ENCODE measurements around the gene TMEM263. TPM values are rescaled to one million over a fixed set of nuclear protein-coding genes. Genes with fewer than 3 reads are reported as not detected.
"Not testable (repeated sequence)": the region's sequence is repeated elsewhere in the genome, so short reads cannot be mapped to it uniquely, and the experiment has no call there.

TMEM263 gene
- polyA plus RNA-seq, 2 donors, result 2.8 to 4.4 TPM

DNA sequence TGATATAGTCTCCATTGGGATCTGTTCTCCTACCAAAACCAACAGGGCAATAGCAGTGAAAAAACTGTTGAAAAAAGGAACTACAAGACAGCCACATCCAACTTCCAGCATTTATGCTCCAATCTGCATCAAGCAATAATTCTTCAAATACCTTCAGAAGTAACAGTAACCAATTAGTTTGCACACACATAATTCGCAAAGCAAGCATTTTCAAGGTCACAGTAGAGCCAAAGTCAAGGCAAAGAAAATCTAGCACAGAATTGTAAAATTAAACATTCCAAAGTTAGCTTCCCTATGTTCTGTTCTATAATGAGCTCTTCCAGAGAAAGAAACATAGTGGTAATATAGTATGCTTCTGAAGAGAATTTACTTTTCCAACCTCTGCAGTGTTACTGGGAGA, 42.2 kb downstream of the TMEM263 start:
- Histone ChIP-seq H3K4me3 (ENCODE audit: low read depth in 1 of 2, low read length in 2 of 2) (no peak overlapping the region), H3K9me3 (ENCODE audit: control insufficient read depth in 2 of 2, insufficient read depth in 1 of 2, low read depth in 1 of 2, low read length in 1 of 2) (no peaks in the 10 kb centered on the region), H3K36me3 (ENCODE audit: control insufficient read depth in 2 of 2, insufficient read depth in 2 of 2, low read length in 1 of 2) (no peaks in the 10 kb centered on the region), H3K4me1 (ENCODE audit: control insufficient read depth in 2 of 2, insufficient read depth in 2 of 2, low read length in 1 of 2) (no peaks in the 10 kb centered on the region), H3K27ac (ENCODE audit: low read depth in 2 of 2, low read length in 1 of 2) (no peak overlapping the region), H3K27me3 (ENCODE audit: control insufficient read depth in 1 of 2, insufficient read depth in 2 of 2, low read length in 2 of 2) (no peaks in the 10 kb centered on the region)
- WGBS, 2 donors, result 87 to 97% methylated on average over 1 of the region's 1 CpG

DNA sequence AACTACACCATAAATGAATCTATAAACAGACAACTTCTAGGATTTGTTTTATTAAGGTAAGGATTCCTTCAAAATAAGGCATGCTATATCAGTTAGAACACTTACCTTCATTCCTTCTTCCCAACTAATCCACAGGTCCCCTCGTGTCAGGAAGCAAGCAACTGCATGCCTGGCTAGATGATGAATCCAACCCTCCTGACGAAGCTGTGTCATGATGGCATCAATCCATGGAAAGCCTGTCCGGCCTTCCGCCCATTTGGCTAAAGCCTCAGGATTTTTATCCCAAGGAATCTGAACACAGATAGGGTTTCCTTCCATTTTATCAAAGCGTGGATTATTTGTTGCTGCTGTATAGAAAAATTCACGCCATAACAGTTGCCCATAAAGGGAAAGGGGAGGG, 43.7 kb downstream of the TMEM263 start:
- H3K4me3 ChIP-seq (ENCODE audit: low read depth in 1 of 2, low read length in 2 of 2), result no peak overlapping the region
- H3K4me1 ChIP-seq (ENCODE audit: control insufficient read depth in 2 of 2, insufficient read depth in 2 of 2, low read length in 1 of 2), result no peaks in the 10 kb centered on the region
- no peaks in the 10 kb centered on the region for H3K9me3 ChIP-seq (ENCODE audit: control insufficient read depth in 2 of 2, insufficient read depth in 1 of 2, low read depth in 1 of 2, low read length in 1 of 2)
- H3K27me3 ChIP-seq (ENCODE audit: control insufficient read depth in 1 of 2, insufficient read depth in 2 of 2, low read length in 2 of 2), result no peaks in the 10 kb centered on the region
- 62 to 74% methylated on average over 6 of the region's 6 CpGs for WGBS, 2 donors
- H3K36me3 ChIP-seq (ENCODE audit: control insufficient read depth in 2 of 2, insufficient read depth in 2 of 2, low read length in 1 of 2), result no peaks in the 10 kb centered on the region
- no peak overlapping the region for H3K27ac ChIP-seq (ENCODE audit: low read depth in 2 of 2, low read length in 1 of 2)

DNA sequence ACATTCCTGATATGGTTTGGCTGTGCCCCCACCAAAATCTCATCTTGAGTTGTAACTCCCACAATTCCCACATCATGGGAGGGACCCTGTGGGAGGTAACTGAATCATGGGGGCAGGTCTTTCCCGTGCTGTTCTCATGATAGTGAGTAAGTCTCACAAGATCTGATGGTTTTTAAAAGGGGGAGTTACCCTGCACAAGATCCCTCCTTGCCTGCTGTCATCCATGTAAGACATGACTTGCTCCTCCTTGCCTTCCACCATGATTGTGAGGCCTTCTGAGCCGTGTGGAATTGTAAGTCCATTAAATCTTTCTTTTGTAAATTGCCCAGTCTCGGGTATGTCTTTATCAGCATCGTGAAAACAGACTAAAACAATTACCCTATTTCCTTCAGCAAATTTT, 47.0 kb downstream of the TMEM263 start:
- not testable (repeated sequence) for H3K4me3 ChIP-seq (ENCODE audit: low read depth in 1 of 2, low read length in 2 of 2); H3K4me1 ChIP-seq (ENCODE audit: control insufficient read depth in 2 of 2, insufficient read depth in 2 of 2, low read length in 1 of 2); H3K9me3 ChIP-seq (ENCODE audit: control insufficient read depth in 2 of 2, insufficient read depth in 1 of 2, low read depth in 1 of 2, low read length in 1 of 2); H3K27me3 ChIP-seq (ENCODE audit: control insufficient read depth in 1 of 2, insufficient read depth in 2 of 2, low read length in 2 of 2); H3K27ac ChIP-seq (ENCODE audit: low read depth in 2 of 2, low read length in 1 of 2); H3K36me3 ChIP-seq (ENCODE audit: control insufficient read depth in 2 of 2, insufficient read depth in 2 of 2, low read length in 1 of 2)
- 77 to 80% methylated on average over 4 of the region's 4 CpGs for WGBS, 2 donors

DNA sequence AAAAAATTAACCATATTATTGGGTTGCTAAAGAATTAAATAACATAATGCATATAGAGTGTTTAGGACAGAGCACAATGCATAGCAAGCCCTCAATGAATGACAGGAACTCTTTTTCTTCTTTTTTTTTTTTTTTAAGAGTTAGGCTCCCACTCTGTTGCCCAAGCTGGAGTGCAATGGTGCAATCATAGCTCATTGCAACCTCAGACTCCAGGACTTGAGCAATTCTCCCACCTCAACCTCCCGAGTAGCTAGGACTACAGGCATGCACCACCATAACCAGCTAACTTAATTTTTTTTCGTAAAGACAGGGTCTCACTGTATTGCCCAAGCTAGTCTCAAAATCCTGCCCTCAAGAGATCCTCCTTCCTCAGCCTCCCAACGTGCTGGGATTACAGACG, 51.7 kb downstream of the TMEM263 start:
- no peaks in the 10 kb centered on the region for H3K9me3 ChIP-seq (ENCODE audit: control insufficient read depth in 2 of 2, insufficient read depth in 1 of 2, low read depth in 1 of 2, low read length in 1 of 2)
- H3K4me1 ChIP-seq (ENCODE audit: control insufficient read depth in 2 of 2, insufficient read depth in 2 of 2, low read length in 1 of 2), result no peaks in the 10 kb centered on the region
- H3K4me3 ChIP-seq (ENCODE audit: low read depth in 1 of 2, low read length in 2 of 2), result no peak overlapping the region
- WGBS, 2 donors, result 94% methylated on average over 4 of the region's 4 CpGs
- no peaks in the 10 kb centered on the region for H3K27me3 ChIP-seq (ENCODE audit: control insufficient read depth in 1 of 2, insufficient read depth in 2 of 2, low read length in 2 of 2)
- H3K27ac ChIP-seq (ENCODE audit: low read depth in 2 of 2, low read length in 1 of 2), result no peak overlapping the region
- no peaks in the 10 kb centered on the region for H3K36me3 ChIP-seq (ENCODE audit: control insufficient read depth in 2 of 2, insufficient read depth in 2 of 2, low read length in 1 of 2)

DNA sequence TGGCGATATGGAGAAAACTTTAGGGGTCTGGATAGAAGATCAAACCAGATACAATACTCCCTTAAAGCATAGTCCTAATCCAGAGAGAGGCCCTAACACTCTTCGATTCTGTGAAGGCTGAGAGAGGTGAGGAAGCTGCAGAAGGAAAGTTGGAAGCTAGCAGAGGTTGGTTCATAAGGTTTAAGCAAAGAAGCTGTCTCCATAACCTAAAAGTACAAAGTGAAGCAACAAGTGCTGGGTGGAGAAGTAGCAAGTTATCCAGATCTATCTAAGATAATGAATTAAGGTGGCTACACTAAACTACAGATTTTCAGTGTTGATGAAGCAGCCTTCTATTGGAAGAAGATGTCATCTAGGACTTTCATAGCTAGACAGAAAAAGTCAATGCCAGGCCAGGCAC, 55.8 kb downstream of the TMEM263 start:
- Histone ChIP-seq H3K36me3 (ENCODE audit: control insufficient read depth in 2 of 2, insufficient read depth in 2 of 2, low read length in 1 of 2) (no peaks in the 10 kb centered on the region), H3K27me3 (ENCODE audit: control insufficient read depth in 1 of 2, insufficient read depth in 2 of 2, low read length in 2 of 2) (no peaks in the 10 kb centered on the region), H3K27ac (ENCODE audit: low read depth in 2 of 2, low read length in 1 of 2) (no peak overlapping the region), H3K4me3 (ENCODE audit: low read depth in 1 of 2, low read length in 2 of 2) (no peak overlapping the region), H3K9me3 (ENCODE audit: control insufficient read depth in 2 of 2, insufficient read depth in 1 of 2, low read depth in 1 of 2, low read length in 1 of 2) (no peaks in the 10 kb centered on the region), H3K4me1 (ENCODE audit: control insufficient read depth in 2 of 2, insufficient read depth in 2 of 2, low read length in 1 of 2) (no peaks in the 10 kb centered on the region)
- 88 to 91% methylated on average over 2 of the region's 2 CpGs for WGBS, 2 donors

DNA sequence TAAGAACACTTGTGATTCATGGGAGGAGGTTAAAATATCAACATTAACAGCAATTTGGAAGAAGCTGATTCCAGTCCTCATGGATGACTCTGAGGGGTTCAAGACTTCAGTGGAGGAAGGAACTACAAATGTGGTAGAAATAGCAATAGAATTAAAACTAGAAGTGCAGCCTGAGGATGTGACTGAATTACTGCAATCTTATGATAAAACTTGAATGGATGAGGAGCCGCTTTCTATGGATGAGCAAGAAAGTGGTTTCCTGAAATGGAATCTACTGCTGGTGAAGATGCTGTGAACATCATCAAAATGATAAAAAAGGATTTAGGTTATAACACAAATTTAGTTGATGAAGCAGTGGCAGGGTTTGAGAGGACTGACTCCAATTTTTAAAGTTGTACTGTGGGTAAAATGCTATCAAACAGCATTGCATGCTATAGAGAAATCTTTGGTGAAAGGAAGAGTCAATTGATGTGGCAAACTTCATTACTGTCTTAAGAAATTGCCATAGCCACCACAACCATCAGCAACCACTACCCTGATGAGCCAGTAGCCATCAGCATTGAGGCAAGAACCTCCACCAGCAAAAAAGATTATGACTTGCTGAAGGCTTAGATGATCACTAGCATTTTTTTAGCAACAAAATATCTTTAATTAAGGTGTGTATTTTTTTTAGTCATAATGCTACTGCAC, 57.2 kb downstream of the TMEM263 start:
- H3K9me3 ChIP-seq (ENCODE audit: control insufficient read depth in 2 of 2, insufficient read depth in 1 of 2, low read depth in 1 of 2, low read length in 1 of 2), result no peaks in the 10 kb centered on the region
- H3K27ac ChIP-seq (ENCODE audit: low read depth in 2 of 2, low read length in 1 of 2), result no peak overlapping the region
- no peak overlapping the region for H3K4me3 ChIP-seq (ENCODE audit: low read depth in 1 of 2, low read length in 2 of 2)
- 94 to 98% methylated on average over 1 of the region's 1 CpG for WGBS, 2 donors
- no peaks in the 10 kb centered on the region for H3K36me3 ChIP-seq (ENCODE audit: control insufficient read depth in 2 of 2, insufficient read depth in 2 of 2, low read length in 1 of 2)
- no peaks in the 10 kb centered on the region for H3K4me1 ChIP-seq (ENCODE audit: control insufficient read depth in 2 of 2, insufficient read depth in 2 of 2, low read length in 1 of 2)
- no peaks in the 10 kb centered on the region for H3K27me3 ChIP-seq (ENCODE audit: control insufficient read depth in 1 of 2, insufficient read depth in 2 of 2, low read length in 2 of 2)

DNA sequence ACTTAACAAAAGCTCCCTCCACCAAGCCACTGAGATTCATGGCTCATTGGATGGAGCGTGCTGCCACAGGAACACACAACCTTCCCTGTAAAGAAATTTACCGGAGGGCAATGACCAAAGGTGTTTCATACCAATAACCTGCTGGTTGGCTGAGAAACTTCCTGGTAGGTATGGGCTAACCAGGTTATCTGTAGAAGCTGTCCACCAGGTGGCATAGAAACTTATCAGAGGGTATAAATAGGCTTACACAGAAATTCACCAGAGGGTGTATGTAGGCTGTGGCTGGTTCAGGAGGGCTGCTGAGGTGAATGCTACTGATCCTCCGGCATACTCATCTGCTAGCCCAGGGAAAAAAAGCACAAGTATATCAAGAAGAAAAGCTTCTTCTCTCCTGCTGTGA, 58.3 kb downstream of the TMEM263 start:
- WGBS, 2 donors, result 61 to 65% methylated on average over 3 of the region's 3 CpGs

DNA sequence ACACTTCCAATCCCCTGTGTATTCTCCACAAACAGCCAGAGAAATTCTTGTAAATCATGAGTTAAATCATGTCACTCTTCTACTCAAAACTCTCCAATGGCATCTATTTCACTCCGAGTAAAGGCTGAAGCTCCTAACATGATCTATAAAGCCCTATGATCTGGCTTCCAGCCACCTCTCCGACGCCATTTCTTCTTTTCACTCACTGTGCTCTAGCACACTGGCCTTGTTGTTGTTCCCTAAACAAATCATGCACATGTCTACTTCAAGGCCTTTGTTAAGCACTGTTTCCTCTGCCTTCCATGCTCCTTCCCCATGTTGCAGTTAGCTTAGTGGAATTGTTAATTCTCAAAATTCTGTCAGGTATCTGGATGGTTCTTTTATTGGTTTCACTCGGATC, 61.3 kb downstream of the TMEM263 start:
- H3K27ac ChIP-seq (ENCODE audit: low read depth in 2 of 2, low read length in 1 of 2), result no peak overlapping the region
- WGBS, 2 donors, result 90 to 92% methylated on average over 4 of the region's 4 CpGs
- H3K4me3 ChIP-seq (ENCODE audit: low read depth in 1 of 2, low read length in 2 of 2), result no peak overlapping the region
- no peaks in the 10 kb centered on the region for H3K4me1 ChIP-seq (ENCODE audit: control insufficient read depth in 2 of 2, insufficient read depth in 2 of 2, low read length in 1 of 2)
- H3K9me3 ChIP-seq (ENCODE audit: control insufficient read depth in 2 of 2, insufficient read depth in 1 of 2, low read depth in 1 of 2, low read length in 1 of 2), result no peaks in the 10 kb centered on the region
- H3K27me3 ChIP-seq (ENCODE audit: control insufficient read depth in 1 of 2, insufficient read depth in 2 of 2, low read length in 2 of 2), result no peaks in the 10 kb centered on the region
- H3K36me3 ChIP-seq (ENCODE audit: control insufficient read depth in 2 of 2, insufficient read depth in 2 of 2, low read length in 1 of 2), result no peaks in the 10 kb centered on the region

More for the DNA sequence above, 58.3 kb downstream of the TMEM263 start:
- H3K4me1 ChIP-seq (ENCODE audit: control insufficient read depth in 2 of 2, insufficient read depth in 2 of 2, low read length in 1 of 2), result no peaks in the 10 kb centered on the region
- H3K4me3 ChIP-seq (ENCODE audit: low read depth in 1 of 2, low read length in 2 of 2), result no peak overlapping the region
- no peaks in the 10 kb centered on the region for H3K9me3 ChIP-seq (ENCODE audit: control insufficient read depth in 2 of 2, insufficient read depth in 1 of 2, low read depth in 1 of 2, low read length in 1 of 2)
- H3K36me3 ChIP-seq (ENCODE audit: control insufficient read depth in 2 of 2, insufficient read depth in 2 of 2, low read length in 1 of 2), result no peaks in the 10 kb centered on the region
- H3K27me3 ChIP-seq (ENCODE audit: control insufficient read depth in 1 of 2, insufficient read depth in 2 of 2, low read length in 2 of 2), result no peaks in the 10 kb centered on the region
- no peak overlapping the region for H3K27ac ChIP-seq (ENCODE audit: low read depth in 2 of 2, low read length in 1 of 2)

DNA sequence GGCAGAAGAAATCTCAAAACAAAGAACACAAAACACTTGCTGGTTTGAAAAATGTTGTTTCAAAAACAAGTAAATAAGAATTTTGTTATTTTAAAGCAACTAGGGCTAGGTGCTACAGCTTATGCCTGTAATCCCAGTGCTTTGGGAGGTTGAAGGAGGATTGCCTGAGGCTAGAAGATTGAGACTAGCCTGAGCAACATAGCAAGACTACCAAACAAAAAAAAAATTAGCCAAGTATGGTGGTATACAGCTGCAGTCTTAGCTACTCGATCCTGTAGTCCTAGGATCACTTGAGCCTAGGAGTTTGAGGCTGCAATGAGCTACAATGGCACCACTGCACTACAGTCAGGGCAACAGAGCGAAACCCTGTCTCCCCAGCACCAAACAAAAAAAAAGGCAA, 63.8 kb downstream of the TMEM263 start:
- Histone ChIP-seq H3K4me3 (ENCODE audit: low read depth in 1 of 2, low read length in 2 of 2) (no peak overlapping the region), H3K9me3 (ENCODE audit: control insufficient read depth in 2 of 2, insufficient read depth in 1 of 2, low read depth in 1 of 2, low read length in 1 of 2) (no peaks in the 10 kb centered on the region), H3K27me3 (ENCODE audit: control insufficient read depth in 1 of 2, insufficient read depth in 2 of 2, low read length in 2 of 2) (no peaks in the 10 kb centered on the region), H3K36me3 (ENCODE audit: control insufficient read depth in 2 of 2, insufficient read depth in 2 of 2, low read length in 1 of 2) (no peaks in the 10 kb centered on the region), H3K4me1 (ENCODE audit: control insufficient read depth in 2 of 2, insufficient read depth in 2 of 2, low read length in 1 of 2) (no peaks in the 10 kb centered on the region), H3K27ac (ENCODE audit: low read depth in 2 of 2, low read length in 1 of 2) (peak overlapping the region in 1 of 2 donors; percentile 13)
- 90 to 91% methylated on average over 2 of the region's 2 CpGs for WGBS, 2 donors
